GM23338 (cell line): ENCODE measurements around the gene CCDC69. TPM values are rescaled to one million over a fixed set of nuclear protein-coding genes. Genes with fewer than 3 reads are reported as not detected.

Experiments used
- CREB1 ChIP-seq: fragments of 250-450 bp; sonication (Bioruptor Pico); IDR thresholded peaks from 2 replicates; pipeline ENCODE4 v1.5.0; 2020; ENCODE audit warnings: low read depth, mild to moderate bottlenecking, moderate library complexity
- ETS1 ChIP-seq: IDR thresholded peaks from 2 replicates; pipeline ENCODE4 v1.6.1; 2016; ENCODE audit warnings: antibody characterized with exemption
- EZH2 ChIP-seq: fragments of 200-600 bp; sonication (generic); IDR thresholded peaks from one replicate; pipeline ENCODE4 v1.8.0; 2017; ENCODE audit warnings: antibody characterized with exemption, mild to moderate bottlenecking, low read depth; ENCODE audit not compliant: unreplicated experiment
- EZH2phosphoT487 ChIP-seq: fragments of 200-600 bp; sonication (generic); IDR thresholded peaks from one replicate; pipeline ENCODE4 v1.8.1; 2018; ENCODE audit warnings: antibody characterized with exemption; ENCODE audit not compliant: unreplicated experiment
- JUNB ChIP-seq: IDR thresholded peaks from one replicate; pipeline ENCODE4 v1.6.1; 2016; ENCODE audit warnings: antibody characterized with exemption; ENCODE audit not compliant: unreplicated experiment
- NANOG ChIP-seq: IDR thresholded peaks from 2 replicates; pipeline ENCODE4 v1.6.1; 2016; ENCODE audit warnings: antibody characterized with exemption, borderline replicate concordance
- POLR2AphosphoS5 ChIP-seq: IDR thresholded peaks from 2 replicates; pipeline ENCODE4 v1.6.1; 2016; ENCODE audit warnings: antibody characterized with exemption, low read depth
- REST ChIP-seq: IDR thresholded peaks from one replicate; pipeline ENCODE4 v1.6.1; 2018; ENCODE audit warnings: antibody characterized with exemption; ENCODE audit not compliant: unreplicated experiment
- ZNF114 ChIP-seq: fragments of 250-450 bp; sonication (Bioruptor Pico); IDR thresholded peaks from 2 replicates; pipeline ENCODE4 v1.5.0; 2020; ENCODE audit warnings: mild to moderate bottlenecking, moderate library complexity
- ZNF331 ChIP-seq: fragments of 250-450 bp; sonication (Bioruptor Pico); IDR thresholded peaks from 2 replicates; pipeline ENCODE4 v1.5.0; 2020; ENCODE audit warnings: low read depth, mild to moderate bottlenecking, moderate library complexity
- ZNF462 ChIP-seq: fragments of 250-450 bp; sonication (Bioruptor Pico); IDR thresholded peaks from 2 replicates; pipeline ENCODE4 v1.5.0; 2020; ENCODE audit warnings: mild to moderate bottlenecking, moderate library complexity
- polyA plus RNA-seq: library from polyadenylated mRNA; unstranded; fragments of >200 nt; fragmentation: Nextera tagmentation; extraction: Ambion mirVana; gene quantifications from 2 replicates; pipeline ENCODE4 v1.2.1, GENCODE V29; 2016
- total RNA-seq: library from RNA; depleted of rRNA; stranded (reverse); fragments of >200 nt; shearing (Covaris generic); gene quantifications from 2 replicates; pipeline ENCODE4 v1.2.3, GENCODE V29; 2014

The CCDC69 gene
- total and polyA plus RNA-seq, 2 experiments from 2014 or later: 2.7 to 5.3 TPM

GRCh38 chr5:151140686-151141459, 83.0 kb downstream of the CCDC69 start (continued):
- no peak for TF ChIP-seq ZNF462
- TF ChIP-seq EZH2phosphoT487: no peak
- TF ChIP-seq CREB1 (CRISPR knock-in tag): no peak
- TF ChIP-seq ZNF331 (CRISPR knock-in tag): no peak
- TF ChIP-seq ETS1: no peak
- no peak for TF ChIP-seq POLR2AphosphoS5
- TF ChIP-seq JUNB: no peak
- no peak for TF ChIP-seq NANOG
- TF ChIP-seq REST: no peak
- TF ChIP-seq ZNF114 (CRISPR knock-in tag): no peak
- no peak for TF ChIP-seq EZH2
